Cardiac fibroblast (primary cell): ENCODE data around the gene NECAB3.
"Not testable (repeated sequence)": the region's sequence is repeated elsewhere in the genome, so short reads cannot be mapped to it uniquely, and the experiment has no call there.

Experiments
- DNase-seq, 2 donors: peaks; one replicate each; pipeline versions ENCODE4 v3.0.0 to v3.0.0-alpha.2; 2010; ENCODE audit warnings: low read depth in 2 of 2
- H3K4me3 ChIP-seq, 2 donors: replicated peaks in 1 of 2; 1 replicate in 1 of 2; 2 replicates in 1 of 2; pipeline ENCODE4 v1.5.1; 2011; ENCODE audit warnings: low read depth in 2 of 2, low read length in 2 of 2, mild to moderate bottlenecking in 2 of 2, moderate library complexity in 1 of 2
- CTCF ChIP-seq: IDR thresholded peaks from one replicate; pipeline ENCODE4 v1.5.1; 2011; ENCODE audit warnings: low read depth, mild to moderate bottlenecking, low read length, inconsistent platforms

The NECAB3 gene

GRCh38 chr20:33640287-33640686, 33.9 kb downstream of the NECAB3 start:
- no peak for DNase-seq
- H3K4me3 ChIP-seq: no peak overlapping the region
- TF ChIP-seq CTCF: no peak

- no peak for TF ChIP-seq CTCF
- H3K4me3 ChIP-seq: no peak overlapping the region
- DNase-seq: no peak
These were observed 37.5 kb downstream of the NECAB3 start for GRCh38 chr20:33636776-33637175.

- DNase-seq: no peak
- no peak overlapping the region for H3K4me3 ChIP-seq
- no peak for TF ChIP-seq CTCF
These were observed 38.9 kb downstream of the NECAB3 start for GRCh38 chr20:33635341-33635740.

GRCh38 chr20:33631910-33632309, 42.3 kb downstream of the NECAB3 start:
- H3K4me3 ChIP-seq, DNase-seq: not testable (repeated sequence)

- TF ChIP-seq CTCF: no peak
- no peak overlapping the region for H3K4me3 ChIP-seq
- peak in 1 of 2 donors; percentile 68 for DNase-seq
These were observed 43.7 kb downstream of the NECAB3 start for GRCh38 chr20:33630507-33630906.

- no peak for TF ChIP-seq CTCF
- H3K4me3 ChIP-seq: no peak overlapping the region
- no peak for DNase-seq
These were observed 44.2 kb downstream of the NECAB3 start for GRCh38 chr20:33629979-33630378.

GRCh38 chr20:33629533-33629932, 44.7 kb downstream of the NECAB3 start:
- no peak for DNase-seq
- no peak for TF ChIP-seq CTCF
- H3K4me3 ChIP-seq: no peak overlapping the region
